Measurements from ENCODE around the gene KLHDC8A.

GRCh38 chr1:205344066-205344928 lies 12.4 kb downstream of the KLHDC8A start:
- no peak for TF ChIP-seq CTCF (IDR thresholded peaks at IDR 0.05)
- TF ChIP-seq POLR2A (IDR thresholded peaks at IDR 0.05), result no peak

Data from tibial nerve (tissue), 3 donors.